H9 (cell line): ENCODE data around the gene ARHGAP12. TPM values are rescaled to one million over a fixed set of nuclear protein-coding genes. Genes with fewer than 3 reads are reported as not detected.

Source experiments
- DNase-seq: peaks from one replicate; pipeline ENCODE4 v3.0.0-alpha.2; 2017
- H2AFZ ChIP-seq: one replicate; pipeline ENCODE4 v1.6.1; 2013; ENCODE audit warnings: mild to moderate bottlenecking, low read length, control low read depth, moderate library complexity
- H2AK5ac ChIP-seq: 2 replicates; pipeline ENCODE4 v1.6.1; 2013; ENCODE audit warnings: low read length, control low read depth, mixed read lengths; ENCODE audit not compliant: insufficient read length
- H2BK120ac ChIP-seq: one replicate; pipeline ENCODE4 v1.6.1; 2013; ENCODE audit warnings: low read depth, mild to moderate bottlenecking, low read length, control low read depth, inconsistent platforms; ENCODE audit not compliant: poor library complexity, severe bottlenecking
- H2BK12ac ChIP-seq: 2 replicates; pipeline ENCODE4 v1.6.1; 2013; ENCODE audit warnings: low read length, control low read depth, mixed read lengths, low read depth; ENCODE audit not compliant: insufficient read length
- H2BK15ac ChIP-seq: 2 replicates; pipeline ENCODE4 v1.6.1; 2013; ENCODE audit warnings: low read depth, low read length, control low read depth
- H2BK20ac ChIP-seq: one replicate; pipeline ENCODE4 v1.6.1; 2013; ENCODE audit warnings: low read depth, mild to moderate bottlenecking, low read length, control low read depth, inconsistent platforms; ENCODE audit not compliant: poor library complexity, severe bottlenecking
- H2BK5ac ChIP-seq: 2 replicates; pipeline ENCODE4 v1.6.1; 2013; ENCODE audit warnings: low read length, control low read depth, mixed read lengths; ENCODE audit not compliant: insufficient read length
- H3K14ac ChIP-seq: 2 replicates; pipeline ENCODE4 v1.6.1; 2013; ENCODE audit warnings: low read length, control low read depth; ENCODE audit not compliant: insufficient read depth
- H3K18ac ChIP-seq: 2 replicates; pipeline ENCODE4 v1.6.1; 2013; ENCODE audit warnings: low read depth, mild to moderate bottlenecking, mixed read lengths, low read length, control low read depth; ENCODE audit not compliant: insufficient read length
- H3K23ac ChIP-seq: 2 replicates; pipeline ENCODE4 v1.6.1; 2013; ENCODE audit warnings: low read length, control low read depth, mixed read lengths, low read depth; ENCODE audit not compliant: insufficient read length
- H3K23me2 ChIP-seq: 2 replicates; pipeline ENCODE4 v1.6.1; 2013; ENCODE audit warnings: low read depth, mild to moderate bottlenecking, mixed read lengths, low read length, control low read depth; ENCODE audit not compliant: insufficient read length, poor library complexity, severe bottlenecking
- H3K27ac ChIP-seq: 2 replicates; pipeline ENCODE4 v1.5.1; 2013; ENCODE audit warnings: low read length, control low read depth, mixed read lengths, low read depth; ENCODE audit not compliant: insufficient read length
- H3K27me3 ChIP-seq: 2 replicates; pipeline ENCODE4 v1.6.1; 2013; ENCODE audit warnings: low read length, control low read depth, inconsistent platforms; ENCODE audit not compliant: insufficient read depth
- H3K4ac ChIP-seq: 2 replicates; pipeline ENCODE4 v1.6.1; 2013; ENCODE audit warnings: low read depth, mild to moderate bottlenecking, control low read depth, inconsistent platforms, low read length, moderate library complexity
- H3K4me1 ChIP-seq: 2 replicates; pipeline ENCODE4 v1.6.1; 2013; ENCODE audit warnings: low read length, control low read depth, inconsistent platforms; ENCODE audit not compliant: insufficient read depth
- H3K4me2 ChIP-seq: 2 replicates; pipeline ENCODE4 v1.6.1; 2013; ENCODE audit warnings: low read length, control low read depth, mixed read lengths; ENCODE audit not compliant: insufficient read length, insufficient read depth
- H3K56ac ChIP-seq: 2 replicates; pipeline ENCODE4 v1.6.1; 2013; ENCODE audit warnings: low read depth, mild to moderate bottlenecking, mixed read lengths, low read length, control low read depth; ENCODE audit not compliant: insufficient read length
- H3K79me1 ChIP-seq: 2 replicates; pipeline ENCODE4 v1.6.1; 2013; ENCODE audit warnings: low read depth, mild to moderate bottlenecking, moderate library complexity, low read length, control low read depth, inconsistent platforms; ENCODE audit not compliant: insufficient read depth, poor library complexity, severe bottlenecking
- H3K79me2 ChIP-seq: 2 replicates; pipeline ENCODE4 v1.6.1; 2013; ENCODE audit warnings: low read length, control low read depth, inconsistent platforms; ENCODE audit not compliant: insufficient read depth
- H3K9ac ChIP-seq: 2 replicates; pipeline ENCODE4 v1.6.1; 2013; ENCODE audit warnings: low read length, control low read depth, mixed read lengths; ENCODE audit not compliant: insufficient read length; ENCODE audit errors: extremely low read depth
- H3K9me3 ChIP-seq: one replicate; pipeline ENCODE4 v1.6.1; 2013; ENCODE audit warnings: low read depth, low read length, inconsistent platforms; ENCODE audit not compliant: control insufficient read depth
- H3T11ph ChIP-seq: one replicate; pipeline ENCODE4 v1.6.1; 2013; ENCODE audit warnings: mild to moderate bottlenecking, low read length, control low read depth, inconsistent platforms
- H4K20me1 ChIP-seq: one replicate; pipeline ENCODE4 v1.6.1; 2013; ENCODE audit not compliant: control insufficient read depth, insufficient read length, insufficient read depth
- H4K5ac ChIP-seq: 2 replicates; pipeline ENCODE4 v1.6.1; 2013; ENCODE audit warnings: low read depth, mild to moderate bottlenecking, mixed read lengths, low read length, control low read depth; ENCODE audit not compliant: insufficient read length
- H4K8ac ChIP-seq: replicated peaks from 2 replicates; pipeline ENCODE4 v1.6.1; 2013; ENCODE audit warnings: low read length, control low read depth, mixed read lengths, low read depth; ENCODE audit not compliant: insufficient read length
- H4K91ac ChIP-seq: 2 replicates; pipeline ENCODE4 v1.6.1; 2013; ENCODE audit warnings: low read depth, mild to moderate bottlenecking, moderate library complexity, mixed read lengths, low read length, control low read depth; ENCODE audit not compliant: insufficient read length
- H3K27ac Mint-ChIP-seq, 3 experiments: 2 replicates in 2 of 3; 3 replicates in 1 of 3; pipeline ENCODE4 v1.8.0; 2020 to 2021; ENCODE audit warnings: mixed read lengths in 3 of 3, mild to moderate bottlenecking in 1 of 3, moderate library complexity in 1 of 3
- H3K27me3 Mint-ChIP-seq: 2 replicates; pipeline ENCODE4 v1.8.0; 2021; ENCODE audit warnings: low read depth, mild to moderate bottlenecking, moderate library complexity, mixed read lengths
- H3K36me3 Mint-ChIP-seq, 3 experiments: 2 replicates in 2 of 3; 3 replicates in 1 of 3; pipeline ENCODE4 v1.8.0; 2020 to 2021; ENCODE audit warnings: low read depth in 3 of 3, mixed read lengths in 3 of 3; ENCODE audit not compliant: insufficient read depth in 1 of 3
- H3K4me1 Mint-ChIP-seq, 2 experiments: 2 replicates each; pipeline ENCODE4 v1.8.0; 2020; ENCODE audit warnings: mixed read lengths in 2 of 2
- H3K4me3 Mint-ChIP-seq, 2 experiments: 2 replicates in 1 of 2; 3 replicates in 1 of 2; pipeline ENCODE4 v1.8.0; 2020 to 2021; ENCODE audit warnings: mild to moderate bottlenecking in 2 of 2, mixed read lengths in 2 of 2, moderate library complexity in 1 of 2
- H3K9me3 Mint-ChIP-seq, 2 experiments: 2 replicates in 1 of 2; 3 replicates in 1 of 2; pipeline ENCODE4 v1.8.0; 2020; ENCODE audit warnings: mild to moderate bottlenecking in 2 of 2, mixed read lengths in 2 of 2, moderate library complexity in 1 of 2
- CTCF ChIP-seq: fragments of 200-600 bp; sonication (generic); conservative IDR thresholded peaks from 3 replicates; pipeline ENCODE4 v1.8.0; 2021; ENCODE audit warnings: antibody characterized with exemption, mild to moderate bottlenecking
- WGBS: extraction: QIAGEN DNeasy Blood & Tissue Kit; methylation state at CpG from one replicate; pipeline ENCODE4 v1.1.7; 2013; ENCODE audit warnings: missing lambda C conversion rate, low lambda C conversion rate, mixed read lengths; ENCODE audit not compliant: insufficient read length; ENCODE audit errors: extremely low coverage; 5-methylcytosine and 5-hydroxymethylcytosine counted together
- total RNA-seq: library from RNA; stranded (reverse); gene quantifications from 2 replicates; pipeline ENCODE4 v1.2.1, GENCODE V29; 2021

The ARHGAP12 gene
- total RNA-seq, 1 experiment from 2014 or later = 34.3 TPM

GRCh38 chr10:31778627-31779026 lies 150.0 kb downstream of the ARHGAP12 start:
- Histone ChIP-seq H3K4me2 (no peak overlapping the region), H3K4ac (no peak overlapping the region), H2BK120ac (no peak overlapping the region), H2BK12ac (no peak overlapping the region), H2BK5ac (no peak overlapping the region), H2AK5ac (no peak overlapping the region), H2AFZ (no peak overlapping the region), H3K23me2 (no peaks in the 10 kb centered on the region), H3K23ac (no peak overlapping the region), H4K5ac (no peak overlapping the region), H3K56ac (no peak overlapping the region), H4K20me1 (no peaks in the 10 kb centered on the region), H3K79me1 (no peaks in the 10 kb centered on the region), H2BK15ac (no peak overlapping the region), H3K79me2 (no peaks in the 10 kb centered on the region), H3K14ac (no peak overlapping the region), H3K27ac (no peak overlapping the region), H3T11ph (no peak overlapping the region), H4K91ac (no peak overlapping the region), H3K9ac (no peak overlapping the region), H2BK20ac (no peak overlapping the region), H3K27me3 (no peaks in the 10 kb centered on the region), H3K9me3 (no peaks in the 10 kb centered on the region), H4K8ac (no peak overlapping the region), H3K18ac (no peak overlapping the region), H3K4me1 (no peaks in the 10 kb centered on the region)
- H3K9me3 Mint-ChIP-seq = peaks cover 9 to 17% of the 10 kb centered on the region in 2 experiments
- no peak overlapping the region for H3K27ac Mint-ChIP-seq
- no CpG with 5 or more reads among the region's 3 CpGs for WGBS
- no peak for DNase-seq
- no peaks in the 10 kb centered on the region; the same call in 1 of the 2 replicates for H3K27me3 Mint-ChIP-seq
- TF ChIP-seq CTCF = no peak
- peaks cover 8 to 10% of the 10 kb centered on the region in 2 experiments for H3K4me1 Mint-ChIP-seq
- H3K36me3 Mint-ChIP-seq = peaks cover 0 to 10% (median 9%) of the 10 kb centered on the region in 3 experiments; a peak in 5 of 7 replicates
- no peak overlapping the region for H3K4me3 Mint-ChIP-seq
